Activated CD8-positive, alpha-beta memory T cell treated with anti-CD3 and anti-CD28 coated beads for 1 hour (primary cell): ENCODE measurements around the gene ZNF574.
"Not testable (repeated sequence)": the region's sequence is repeated elsewhere in the genome, so short reads cannot be mapped to it uniquely, and the experiment has no call there.

ENCODE experiments used
- DNase-seq, 2 donors: peaks; one replicate each; pipeline ENCODE4 v3.0.0-alpha.2; 2020; ENCODE audit warnings: low read depth in 1 of 2; ENCODE audit errors: extremely low read depth in 1 of 2

The ZNF574 gene

GRCh38 chr19:42096255-42096837 is 20.4 kb downstream of the ZNF574 start:
- no peak for DNase-seq

- no peak for DNase-seq
Measured at GRCh38 chr19:42097461-42097860, 21.5 kb downstream of the ZNF574 start.

DNA sequence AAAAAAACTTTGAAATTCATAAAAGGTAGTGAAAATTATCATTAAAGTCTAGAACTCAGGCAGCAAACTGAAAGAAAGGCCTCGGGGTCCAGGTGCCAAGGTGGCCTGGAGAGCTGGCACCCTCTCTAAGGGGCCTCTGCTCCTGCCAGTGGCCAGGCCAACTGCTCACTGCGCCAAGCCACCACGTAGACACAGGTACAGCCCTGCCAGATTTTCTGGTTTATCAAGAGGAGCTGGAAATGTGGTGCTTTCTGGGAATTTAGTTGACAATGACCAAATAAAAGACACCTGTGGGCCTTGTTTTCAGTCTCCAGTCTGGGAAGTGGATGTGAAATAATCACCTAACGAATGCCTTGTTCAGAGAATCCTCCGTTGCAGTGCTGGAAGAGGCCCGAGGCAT is 22.8 kb downstream of the ZNF574 start:
- DNase-seq = no peak

DNA sequence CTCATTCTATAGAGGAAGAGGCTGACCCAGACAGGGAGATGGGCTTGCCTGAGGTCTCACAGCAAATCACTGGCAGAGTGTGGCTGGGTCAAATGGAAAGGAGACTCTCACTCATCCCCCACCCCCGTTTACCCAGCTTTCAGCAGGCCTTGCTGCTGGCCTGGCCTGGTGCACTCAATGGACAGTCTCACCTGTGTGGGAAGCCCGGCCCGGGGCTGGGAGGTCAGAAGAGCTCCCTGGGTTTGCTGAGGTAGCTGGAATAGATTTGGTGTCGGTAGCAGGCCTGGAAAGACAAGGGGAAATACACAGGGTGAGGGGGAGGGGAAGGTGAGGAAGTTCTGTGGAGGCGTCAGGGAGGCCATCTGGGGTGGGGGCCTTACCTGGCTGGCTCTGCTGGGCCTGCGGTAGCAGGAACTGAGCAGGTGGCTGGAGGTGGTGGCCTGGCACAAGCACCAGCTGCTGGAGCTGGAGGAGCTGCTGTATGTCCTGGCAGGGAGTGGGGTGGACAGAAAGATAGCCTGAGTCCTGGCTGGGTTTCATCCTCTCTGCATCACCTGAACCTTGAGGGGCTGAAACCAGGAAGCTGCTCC is 23.5 kb downstream of the ZNF574 start:
- no peak for DNase-seq

DNA sequence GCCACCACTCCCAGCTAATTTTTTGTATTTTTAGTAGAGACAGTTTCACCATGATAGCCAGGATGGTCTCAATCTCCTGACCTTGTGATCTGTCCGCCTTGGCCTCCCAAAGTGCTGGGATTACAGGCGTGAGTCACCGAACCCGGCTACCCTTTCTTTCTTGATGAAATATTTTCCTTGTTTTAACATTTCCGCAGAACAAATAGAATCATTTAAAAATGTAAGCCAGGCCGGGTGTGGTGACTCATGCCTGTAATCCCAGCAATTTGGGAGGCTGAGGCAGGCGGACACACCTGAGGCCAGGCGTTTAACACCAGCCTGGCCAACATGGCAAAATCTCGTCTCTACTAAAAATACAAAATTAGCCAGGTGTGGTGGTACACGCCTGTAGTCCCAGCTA is 24.3 kb downstream of the ZNF574 start:
- not testable (repeated sequence) for DNase-seq

DNA sequence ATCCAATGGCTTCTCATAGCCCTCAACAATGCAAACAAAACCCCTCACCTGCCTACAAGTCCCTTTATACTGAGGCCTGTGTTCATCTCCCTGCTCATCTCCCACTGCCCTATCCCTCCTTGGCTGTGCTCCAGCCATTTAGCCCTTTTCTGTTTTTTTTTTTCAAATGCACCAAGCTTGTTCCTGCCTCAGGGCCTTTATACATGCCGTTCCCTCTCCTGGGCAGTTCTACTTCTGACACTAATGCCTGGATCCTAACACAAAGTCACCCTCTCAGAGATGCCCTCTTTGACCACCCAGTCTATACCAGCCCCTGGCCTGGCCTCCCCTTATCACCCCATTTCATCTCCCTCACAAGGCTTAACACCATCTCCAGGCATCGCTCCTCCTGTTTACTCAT is 26.9 kb downstream of the ZNF574 start:
- DNase-seq = no peak

DNA sequence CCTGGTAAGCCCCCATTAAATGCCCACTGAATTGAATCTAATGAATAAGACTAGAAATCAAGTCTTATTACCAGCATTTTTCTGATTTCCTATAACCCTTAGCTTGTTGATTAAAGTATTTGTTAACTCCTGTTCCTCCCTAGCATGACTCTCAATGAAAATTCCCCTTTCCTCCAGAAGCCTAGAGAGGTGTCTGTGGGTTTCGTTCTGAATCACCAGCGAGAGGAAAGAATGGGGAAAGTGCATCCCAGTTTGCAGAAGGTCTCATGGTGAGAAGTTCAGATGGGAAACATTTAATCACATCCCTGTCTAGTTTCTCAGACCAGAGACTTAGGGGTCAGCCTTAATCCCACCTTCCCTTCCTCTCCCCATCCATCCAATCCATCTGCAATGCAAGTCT is 29.4 kb downstream of the ZNF574 start:
- DNase-seq = no peak

- DNase-seq = peak; percentile 79 to 85
Measured at GRCh38 chr19:42108527-42109389, 32.8 kb downstream of the ZNF574 start.

- no peak for DNase-seq
Measured at GRCh38 chr19:42109896-42110295, 33.9 kb downstream of the ZNF574 start.

GRCh38 chr19:42110658-42111057 is 34.7 kb downstream of the ZNF574 start:
- no peak for DNase-seq

DNA sequence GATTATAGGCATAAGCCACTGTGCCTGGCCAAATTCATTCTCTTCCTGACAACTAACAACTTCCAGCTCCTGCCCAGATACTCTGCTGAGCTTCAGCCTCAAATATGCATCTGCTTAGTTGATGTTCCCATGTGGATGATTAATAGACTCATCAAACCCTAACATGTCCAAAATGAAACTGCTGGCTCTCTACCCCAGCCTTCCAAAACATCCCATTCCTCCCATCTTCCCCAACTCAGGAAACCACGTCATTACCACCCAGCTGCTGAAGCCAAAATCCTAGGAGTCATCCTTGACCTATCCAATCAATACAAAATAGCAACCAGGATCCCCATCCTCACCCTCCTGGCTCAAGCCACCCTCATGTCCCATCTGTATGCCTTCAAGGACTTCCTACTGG is 35.4 kb downstream of the ZNF574 start:
- DNase-seq = no peak

GRCh38 chr19:42111811-42112210 is 35.8 kb downstream of the ZNF574 start:
- no peak for DNase-seq

DNA sequence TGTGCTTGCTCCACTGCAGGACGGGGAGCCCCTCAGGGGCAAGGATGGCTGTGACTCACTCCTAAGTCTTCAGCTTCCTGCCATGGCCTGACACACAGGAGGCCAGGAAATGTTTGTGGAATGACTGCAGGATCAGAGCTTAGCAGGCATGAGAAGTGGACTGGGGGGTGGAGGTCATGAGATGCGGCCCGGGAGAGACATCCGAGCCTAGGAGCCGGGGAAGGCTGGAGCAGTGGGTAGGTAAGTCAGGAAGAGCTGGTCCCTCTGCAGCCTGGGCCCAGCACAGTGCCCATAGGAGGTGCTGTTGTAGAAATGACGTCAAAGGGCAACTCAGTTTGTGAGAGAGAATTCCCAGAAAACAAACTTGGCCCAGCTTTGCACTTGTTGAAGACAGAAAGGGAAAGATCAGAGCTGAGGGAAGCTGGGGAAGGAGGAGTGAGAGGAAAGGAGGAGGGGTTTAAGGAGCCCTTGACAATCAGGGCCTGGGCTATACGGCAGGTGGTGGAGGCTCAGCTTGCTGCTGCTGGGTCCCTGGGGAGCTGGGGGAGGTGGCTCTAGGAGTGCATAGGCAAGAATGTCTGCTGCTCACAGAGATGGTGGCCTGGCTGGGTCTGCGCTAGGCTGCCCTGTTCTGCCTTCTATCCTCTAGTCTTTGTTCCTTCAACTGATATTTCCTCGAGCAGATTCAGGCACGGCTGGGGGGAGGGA is 37.8 kb downstream of the ZNF574 start:
- no peak for DNase-seq

DNA sequence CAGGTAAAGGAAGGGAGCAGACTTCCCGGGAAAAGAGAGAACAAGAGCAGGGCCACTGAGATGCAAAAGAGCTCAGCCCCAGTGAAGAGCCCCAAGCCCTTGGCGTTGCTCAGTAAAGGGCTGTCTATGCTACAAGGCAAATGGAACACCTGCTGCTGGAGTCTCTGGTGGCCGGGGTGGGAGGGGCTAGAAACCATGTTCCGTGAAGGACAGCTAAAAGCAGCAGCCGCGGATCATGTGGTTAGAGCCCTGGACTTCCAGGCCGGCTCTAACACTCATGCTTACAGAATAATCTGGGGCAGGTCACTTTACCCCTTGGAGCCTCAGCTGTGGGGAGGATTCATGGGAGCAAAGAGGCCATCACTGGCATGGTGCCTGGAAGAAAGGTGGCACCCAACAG is 38.4 kb downstream of the ZNF574 start:
- no peak for DNase-seq

DNA sequence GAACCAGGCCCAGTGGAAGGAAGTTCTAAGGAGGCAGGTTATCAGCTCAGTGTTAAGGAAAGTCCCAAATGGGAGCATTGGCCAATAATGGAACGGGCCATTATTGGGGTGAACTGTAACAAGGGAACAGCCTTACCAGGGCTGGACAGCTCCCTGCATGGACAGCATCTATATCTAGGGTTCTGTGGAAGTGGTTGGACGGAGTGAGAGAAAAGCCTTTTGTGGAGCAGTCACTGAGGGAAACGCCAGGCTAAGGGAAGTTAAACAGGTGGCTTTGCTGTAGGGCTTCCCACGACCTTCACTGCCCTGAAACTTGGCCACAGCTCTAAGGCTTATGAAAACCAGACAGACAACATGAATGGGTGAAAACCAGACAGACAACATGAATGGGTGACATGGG is 39.3 kb downstream of the ZNF574 start:
- no peak for DNase-seq

- no peak for DNase-seq
Measured at GRCh38 chr19:42115705-42116104, 39.7 kb downstream of the ZNF574 start.

GRCh38 chr19:42116308-42117075 is 40.5 kb downstream of the ZNF574 start:
- no peak for DNase-seq

- DNase-seq = no peak
Measured at GRCh38 chr19:42117076-42117475, 41.1 kb downstream of the ZNF574 start.

DNA sequence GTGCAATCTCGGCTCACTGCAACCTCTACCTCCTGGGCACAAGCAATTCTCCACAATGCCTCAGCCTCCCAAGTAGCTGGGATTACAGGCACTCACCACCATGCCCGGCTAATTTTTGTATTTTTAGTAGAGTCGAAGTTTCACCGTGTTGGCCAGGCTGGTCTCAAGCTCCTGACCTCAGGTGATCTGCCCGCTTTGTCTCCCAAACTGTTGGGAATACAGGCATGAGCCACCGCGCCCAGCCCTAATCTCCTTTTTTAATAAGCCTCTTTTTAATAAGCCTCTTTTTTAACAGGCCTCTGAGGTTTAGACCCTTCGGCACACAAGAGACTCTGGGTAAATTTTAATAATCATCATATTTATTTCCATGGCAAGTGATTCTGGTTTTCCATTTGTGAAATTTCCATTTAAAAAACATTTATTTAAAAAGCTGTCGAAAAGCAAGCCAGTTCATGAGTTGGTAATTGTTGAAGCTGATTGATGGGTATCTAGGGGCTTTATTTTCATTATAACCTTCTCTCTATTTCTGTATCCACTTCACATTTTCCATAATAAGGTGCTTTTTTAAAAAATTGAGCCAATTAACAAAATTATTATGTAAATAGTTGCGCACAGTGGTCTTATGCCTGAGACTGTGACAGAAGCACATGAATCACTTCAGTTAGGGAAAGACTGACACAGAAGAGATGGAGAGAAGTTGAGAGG is 44.5 kb downstream of the ZNF574 start:
- DNase-seq = no peak

DNA sequence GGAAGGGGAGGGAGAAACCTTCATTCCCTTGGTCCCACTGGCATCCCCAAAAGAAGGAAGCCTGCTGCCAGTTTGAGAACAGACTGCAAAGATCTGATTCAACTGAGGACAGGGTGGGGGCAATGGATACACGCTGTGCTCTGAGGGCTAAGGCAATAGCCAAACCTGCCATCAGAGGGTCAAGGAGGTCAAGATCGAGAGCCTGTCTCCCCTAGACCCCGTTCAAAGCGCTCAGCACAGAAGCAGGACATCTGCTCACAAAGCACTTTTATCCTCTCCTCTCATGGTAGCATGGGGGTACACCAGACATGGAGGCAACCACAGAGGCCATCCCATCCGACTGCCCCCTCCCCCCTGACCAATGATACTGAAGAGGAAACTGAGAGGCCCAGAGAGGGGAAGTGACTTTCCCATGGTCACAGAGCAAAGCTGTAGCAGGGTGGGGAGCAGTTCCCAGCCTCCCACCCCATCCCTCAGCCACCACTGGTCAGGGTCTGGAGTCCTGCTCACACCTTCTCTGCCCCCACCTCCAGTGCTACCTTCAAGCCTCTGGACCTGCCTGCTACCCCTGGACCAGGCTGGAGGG is 45.2 kb downstream of the ZNF574 start:
- DNase-seq = no peak
